Fibroblast of the conjunctiva (primary cell): ENCODE measurements around the gene CCT5.

Experiments used
- DNase-seq: peaks from one replicate; pipeline ENCODE4 v3.0.0-alpha.2; 2010; ENCODE audit warnings: low read depth

Gene CCT5

GRCh38 chr5:10249948-10250805 lies at the start of gene CCT5:
TSS of gene CCT5 (plus strand) at chr5:10250280. CDS start at chr5:10250341, 61 bp downstream.
- DNase-seq = peak; percentile 99

DNA sequence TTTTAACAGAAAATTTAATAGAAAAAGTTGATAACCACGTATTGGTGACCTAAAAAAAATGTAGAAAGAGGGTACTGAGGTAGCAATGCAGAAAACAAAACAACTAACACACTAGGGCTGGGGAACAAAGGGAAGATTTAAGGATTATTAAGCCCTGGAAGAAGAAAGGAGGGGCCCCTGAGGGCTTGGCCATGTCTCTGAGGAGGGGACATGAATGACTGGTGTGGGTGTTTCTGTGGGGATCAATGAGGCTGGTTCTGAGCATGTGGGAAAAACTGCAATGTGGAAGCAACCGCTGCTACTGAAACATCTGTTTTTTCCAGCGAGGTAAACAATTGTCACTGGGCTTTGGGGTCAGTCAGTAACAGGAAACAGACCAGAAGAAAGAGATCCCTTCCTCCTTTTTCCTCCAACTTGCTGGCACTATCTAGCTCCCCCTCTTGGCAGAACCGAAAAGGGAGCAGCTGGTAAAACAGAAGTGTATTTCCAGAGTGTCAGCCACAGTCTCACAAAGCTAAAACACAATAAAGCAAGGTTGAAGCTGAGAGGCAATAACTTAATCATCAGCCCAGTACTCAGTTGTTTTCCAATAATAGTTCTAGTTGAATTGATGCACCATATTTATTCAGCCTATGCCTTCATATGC lies 48.7 kb upstream of the CCT5 start:
- DNase-seq = no peak

- DNase-seq = no peak
Measured at GRCh38 chr5:10202089-10202910, 47.8 kb upstream of the CCT5 start.

- no peak for DNase-seq
Measured at GRCh38 chr5:10209004-10209403, 41.1 kb upstream of the CCT5 start.

GRCh38 chr5:10213316-10213715 lies 36.8 kb upstream of the CCT5 start:
- no peak for DNase-seq

DNA sequence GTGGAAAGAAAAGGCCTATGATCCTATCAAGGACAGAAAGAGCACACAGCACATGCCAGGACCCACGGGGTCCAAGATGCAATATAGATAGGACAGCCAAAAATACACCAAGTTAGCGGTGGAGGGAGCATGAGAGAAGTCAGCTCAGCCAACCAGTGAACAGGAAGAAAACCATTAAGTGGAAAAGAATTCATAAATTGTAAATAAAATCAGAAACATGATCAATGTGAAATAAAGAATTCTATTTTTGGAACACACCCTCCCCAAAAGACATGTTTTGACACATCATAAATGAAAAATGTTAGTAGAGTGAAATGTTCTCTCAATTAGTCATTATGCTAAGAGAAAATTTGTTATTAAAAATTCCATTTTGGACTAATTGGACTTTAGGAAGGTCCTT lies 36.0 kb upstream of the CCT5 start:
- DNase-seq = no peak

DNA sequence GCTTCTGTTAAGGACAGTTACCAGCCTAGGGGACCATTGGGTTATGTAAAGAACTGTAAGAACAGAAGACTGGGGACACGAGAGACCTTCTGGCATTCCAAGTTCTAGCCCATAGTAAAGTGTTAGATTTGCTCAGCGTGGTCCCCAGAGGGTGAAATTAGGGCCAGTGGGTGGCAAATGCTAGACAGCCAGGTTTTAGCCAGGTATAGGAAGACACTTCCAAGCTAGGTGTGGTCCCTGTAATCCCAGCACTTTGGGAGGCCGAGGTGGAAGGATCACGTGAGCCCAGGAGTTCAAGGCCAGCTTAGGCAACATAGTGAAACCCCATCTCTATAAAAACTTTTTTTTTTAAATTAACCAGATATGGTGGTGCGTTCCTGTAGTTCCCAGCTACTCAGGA lies 34.7 kb upstream of the CCT5 start:
- no peak for DNase-seq

- DNase-seq = no peak
Measured at GRCh38 chr5:10216107-10216506, 34.0 kb upstream of the CCT5 start.

DNA sequence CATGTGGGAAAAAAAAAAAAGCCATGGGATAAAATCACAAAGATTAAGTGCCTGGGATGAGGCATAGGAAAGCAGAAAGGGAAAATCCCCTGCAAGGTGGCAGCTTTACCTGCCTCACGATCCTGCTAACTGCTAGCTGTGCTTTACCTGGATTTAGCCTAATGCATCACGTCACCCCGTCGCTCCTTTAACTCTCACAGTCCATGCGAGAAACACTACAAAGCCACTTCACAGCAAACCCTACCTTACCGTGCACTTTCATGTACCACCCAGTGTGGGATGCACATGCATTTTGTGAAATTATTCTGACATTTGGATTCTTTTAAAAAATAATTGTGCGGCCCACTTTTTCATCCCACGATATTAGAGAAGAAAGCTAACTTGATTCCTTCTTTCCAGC lies 31.4 kb upstream of the CCT5 start:
- DNase-seq = no peak

DNA sequence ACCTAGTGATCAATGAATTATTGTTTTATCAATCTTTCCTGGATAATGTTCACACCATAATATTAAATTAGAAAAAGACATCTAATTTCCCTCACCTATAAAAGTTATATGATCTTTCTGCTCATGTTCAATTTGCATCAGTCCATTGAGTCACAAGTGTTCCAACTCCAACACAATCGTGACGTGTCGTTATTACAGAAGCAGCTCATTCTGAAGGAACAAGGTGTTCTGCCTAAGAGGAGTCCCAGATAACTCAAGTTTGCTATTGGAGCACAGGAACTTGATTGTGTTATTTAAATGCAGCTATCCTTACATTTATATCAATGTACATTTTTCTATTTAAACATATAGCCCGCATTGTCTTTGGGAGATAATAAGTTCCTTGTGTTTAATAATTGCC lies 31.0 kb upstream of the CCT5 start:
- no peak for DNase-seq

GRCh38 chr5:10220248-10220647 lies 29.8 kb upstream of the CCT5 start:
- DNase-seq = no peak

GRCh38 chr5:10222326-10222725 lies 27.8 kb upstream of the CCT5 start:
- DNase-seq = no peak

- DNase-seq = no peak
Measured at GRCh38 chr5:10227379-10227778, 22.7 kb upstream of the CCT5 start.

- DNase-seq = no peak
Measured at GRCh38 chr5:10228288-10228687, 21.8 kb upstream of the CCT5 start.

DNA sequence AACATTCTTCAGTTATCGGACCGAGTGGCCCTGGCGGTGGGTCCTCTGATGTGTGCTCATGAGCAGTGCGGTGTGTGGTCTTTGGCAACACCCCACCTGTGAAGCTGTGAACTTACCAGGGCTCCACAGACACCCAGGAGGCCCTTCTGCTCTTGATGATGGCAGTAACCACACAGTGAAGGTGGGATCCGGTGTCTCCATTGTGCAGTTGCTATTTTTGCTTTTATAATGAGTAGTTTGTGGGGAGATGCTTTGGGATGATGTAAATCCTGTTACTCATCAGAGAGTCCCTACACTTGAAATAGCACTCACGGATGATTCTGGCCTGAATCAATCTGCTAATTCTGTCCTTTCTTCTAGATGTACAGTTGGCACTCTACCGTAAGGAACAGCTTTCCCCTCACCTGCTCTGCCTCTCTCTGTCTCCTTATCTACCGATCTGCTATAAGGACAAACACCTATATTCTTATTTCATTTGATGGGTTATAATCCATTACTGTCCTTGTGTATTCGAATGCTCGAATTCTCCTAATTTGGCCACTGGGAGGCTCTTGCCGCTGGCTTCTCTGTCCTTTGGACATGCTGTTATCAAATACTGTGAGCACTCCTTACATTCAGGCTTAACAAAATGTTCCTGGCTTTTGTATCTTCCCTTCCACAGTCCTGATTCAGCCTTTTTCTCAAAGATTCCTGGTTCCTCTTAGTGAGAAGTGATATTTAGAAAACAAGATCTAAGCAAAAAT lies 20.6 kb upstream of the CCT5 start:
- peak; percentile 18 for DNase-seq

DNA sequence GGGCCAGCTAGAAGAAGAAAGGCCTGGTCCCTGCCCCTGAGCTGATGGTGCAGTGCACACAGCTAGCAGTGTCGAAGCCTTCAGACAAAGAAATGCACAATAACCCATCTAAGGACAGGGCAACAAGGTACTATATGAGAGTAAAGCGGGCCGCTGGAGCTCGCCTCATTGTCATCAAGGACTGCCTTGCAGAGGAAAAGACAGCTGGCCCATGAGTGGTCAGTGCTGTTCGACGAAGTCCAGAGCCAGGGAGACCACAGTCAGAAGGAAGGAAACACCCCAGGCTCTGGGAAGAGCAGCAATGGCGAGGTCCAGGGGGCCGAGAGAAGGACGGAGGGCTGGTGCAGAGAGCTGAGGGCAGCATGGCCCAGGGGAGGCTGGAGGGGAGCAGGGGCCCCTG lies 17.7 kb upstream of the CCT5 start:
- DNase-seq = no peak

GRCh38 chr5:10233011-10233410 lies 17.1 kb upstream of the CCT5 start:
- no peak for DNase-seq

DNA sequence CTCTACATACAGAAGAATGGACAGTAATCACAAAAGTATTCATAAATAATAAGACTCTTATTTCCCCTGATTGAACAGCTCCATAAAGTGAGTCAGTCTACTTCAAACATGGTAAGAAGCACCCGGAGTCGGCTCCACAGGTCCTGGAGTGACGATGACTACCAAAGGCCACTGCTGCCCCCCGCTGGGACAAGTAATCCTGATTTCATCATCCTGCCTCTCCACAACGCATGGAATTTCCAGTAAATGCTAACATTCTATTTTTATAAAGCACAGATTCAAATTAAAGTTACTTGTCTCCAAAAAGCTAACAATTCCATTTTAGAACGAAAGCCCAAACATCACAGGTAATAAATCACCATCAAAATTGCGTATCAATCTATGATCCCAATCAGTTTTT lies 16.6 kb upstream of the CCT5 start:
- DNase-seq = peak; percentile 84

- DNase-seq = no peak
Measured at GRCh38 chr5:10235350-10235749, 14.7 kb upstream of the CCT5 start.

DNA sequence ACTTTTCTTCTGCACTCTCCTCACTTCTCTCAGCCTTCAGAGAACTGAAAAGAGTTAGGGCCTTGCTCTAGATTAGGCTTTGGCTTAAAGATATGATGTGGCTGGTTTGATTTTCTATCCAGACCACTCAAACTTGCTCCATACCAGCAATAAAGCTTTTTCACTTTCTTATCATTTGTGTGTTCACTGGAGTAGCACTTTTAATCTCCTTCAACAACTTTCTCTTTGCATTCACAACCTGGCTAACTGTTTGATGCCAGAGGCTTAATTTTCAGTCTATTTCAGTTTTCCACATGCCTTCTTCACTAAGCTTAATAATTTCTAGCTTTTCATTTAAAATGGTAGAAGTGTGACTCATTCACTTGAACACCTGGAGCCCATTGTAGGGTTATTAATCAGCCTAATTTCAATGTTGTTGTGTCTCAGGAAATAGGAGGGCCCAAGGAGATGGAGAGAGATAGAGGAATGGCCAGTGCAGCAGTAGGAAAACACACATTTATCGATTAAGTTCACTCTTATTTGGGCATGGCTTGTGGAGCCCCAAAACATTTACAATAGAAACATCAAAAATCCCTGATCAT lies 6.3 kb upstream of the CCT5 start:
- DNase-seq = no peak

DNA sequence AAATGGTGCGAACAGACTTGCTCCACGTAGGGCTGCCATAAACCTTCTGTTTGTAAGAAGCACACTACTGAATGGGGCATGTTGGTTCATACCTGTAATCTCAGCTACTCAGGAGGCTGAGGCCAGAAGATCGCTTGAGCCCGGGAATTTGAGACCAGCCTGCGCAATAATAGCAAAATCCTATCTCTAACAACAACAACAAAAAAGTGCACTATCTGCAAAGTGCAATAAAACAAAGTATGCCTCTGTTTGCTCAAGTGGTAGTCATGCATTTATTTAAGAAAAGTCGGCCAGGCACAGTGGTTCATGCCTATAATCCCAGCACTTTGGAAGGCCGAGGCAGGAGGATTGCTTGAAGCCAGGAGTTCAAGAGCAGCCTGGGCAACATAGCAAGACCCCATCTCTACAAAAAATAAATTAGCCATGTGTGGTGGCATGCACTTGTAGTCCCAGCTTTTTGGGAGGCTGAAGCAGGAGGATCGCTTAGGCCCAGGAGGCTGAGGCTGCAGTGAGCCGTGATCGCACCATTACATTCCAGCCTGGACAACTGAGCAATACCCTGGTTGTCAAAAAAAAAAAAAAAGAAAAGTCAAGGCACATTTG lies 5.6 kb upstream of the CCT5 start:
- DNase-seq = no peak
